PFSK-1 (cell line): ENCODE results near the gene ABCA1.

Source experiments
- FOXP2 ChIP-seq: optimal IDR thresholded peaks from 2 replicates; pipeline ENCODE3; 2011; ENCODE audit warnings: borderline replicate concordance, control low read depth, inconsistent platforms; ENCODE audit not compliant: insufficient read depth; ENCODE audit errors: extremely low read length, extremely low read depth
- POLR2AphosphoS5 ChIP-seq: IDR thresholded peaks from 2 replicates; pipeline ENCODE4 v1.6.1; 2012; ENCODE audit warnings: low read depth, mild to moderate bottlenecking, control low read depth, low read length, moderate library complexity
- REST ChIP-seq, 2 experiments: IDR thresholded peaks; 2 replicates each; pipeline versions ENCODE4 v1.6.1 to v1.8.0; 2011 to 2012; ENCODE audit warnings: low read depth in 2 of 2, low read length in 2 of 2, control low read depth in 1 of 2, inconsistent platforms in 1 of 2, mild to moderate bottlenecking in 1 of 2, moderate library complexity in 1 of 2; ENCODE audit not compliant: insufficient read depth in 1 of 2
- SIN3A ChIP-seq: IDR thresholded peaks from 2 replicates; pipeline ENCODE4 v1.6.1; 2012; ENCODE audit warnings: mild to moderate bottlenecking, low read length, moderate library complexity, borderline replicate concordance; ENCODE audit not compliant: insufficient read depth
- TAF1 ChIP-seq: IDR thresholded peaks from 2 replicates; pipeline ENCODE4 v1.6.1; 2012; ENCODE audit warnings: low read length, control low read depth, borderline replicate concordance; ENCODE audit not compliant: insufficient read depth

The ABCA1 gene

GRCh38 chr9:104783588-104783987 is 144.4 kb downstream of the ABCA1 start:
- TF ChIP-seq POLR2AphosphoS5 (no peak), REST (IDR thresholded peaks at IDR 0.05; ENCODE audit: insufficient read depth in 1 of 2, low read depth in 2 of 2, low read length in 2 of 2) (no peak), SIN3A (no peak), FOXP2 (no peak), TAF1 (no peak)

GRCh38 chr9:104780796-104781395 is 147.1 kb downstream of the ABCA1 start:
- TF ChIP-seq SIN3A = no peak
- TF ChIP-seq REST (IDR thresholded peaks at IDR 0.05; ENCODE audit: insufficient read depth in 1 of 2, low read depth in 2 of 2, low read length in 2 of 2) = no peak
- TF ChIP-seq POLR2AphosphoS5 = no peak
- TF ChIP-seq TAF1 = no peak
- TF ChIP-seq FOXP2 = no peak

- TF ChIP-seq FOXP2 (no peak), REST (IDR thresholded peaks at IDR 0.05; ENCODE audit: insufficient read depth in 1 of 2, low read depth in 2 of 2, low read length in 2 of 2) (no peak), POLR2AphosphoS5 (no peak), TAF1 (no peak), SIN3A (no peak)
These were observed 147.9 kb downstream of the ABCA1 start for GRCh38 chr9:104779946-104780535.

- no peak for TF ChIP-seq FOXP2
- no peak for TF ChIP-seq REST (IDR thresholded peaks at IDR 0.05; ENCODE audit: insufficient read depth in 1 of 2, low read depth in 2 of 2, low read length in 2 of 2)
- no peak for TF ChIP-seq TAF1
- TF ChIP-seq POLR2AphosphoS5 = no peak
- no peak for TF ChIP-seq SIN3A
These were observed 148.6 kb downstream of the ABCA1 start for GRCh38 chr9:104779334-104779733.
